Measurements from ENCODE around the gene LARP1B.
"Not testable (repeated sequence)": the region's sequence is repeated elsewhere in the genome, so short reads cannot be mapped to it uniquely, and the experiment has no call there.

DNA sequence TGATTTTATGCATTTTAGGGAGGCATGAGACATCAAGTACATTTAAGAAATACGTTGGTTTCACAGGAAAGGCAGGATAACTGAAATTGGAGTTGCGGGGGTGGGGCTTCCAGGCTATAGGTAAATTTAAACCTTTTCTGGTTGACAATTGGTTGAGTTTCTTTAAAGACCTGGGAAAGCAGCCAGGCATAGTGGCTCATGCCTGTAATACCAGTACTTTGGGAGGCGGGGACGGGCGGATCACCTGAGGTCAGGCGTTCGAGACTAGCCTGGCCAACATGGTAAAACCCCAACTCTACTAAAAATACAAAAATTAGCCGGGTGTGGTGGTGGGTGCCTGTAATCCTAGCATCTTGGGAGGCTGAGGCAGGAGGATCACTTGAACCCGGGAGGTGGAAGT, 6.2 kb upstream of the LARP1B start:
- TF ChIP-seq ARNTL (CRISPR knock-in tag; IDR thresholded peaks at IDR 0.05; ENCODE audit: borderline replicate concordance, low read depth); ZFP3 (CRISPR knock-in tag; IDR thresholded peaks at IDR 0.05); ESRRG (CRISPR knock-in tag; IDR thresholded peaks at IDR 0.05): not testable (repeated sequence)
- TF ChIP-seq, protein P1, sequence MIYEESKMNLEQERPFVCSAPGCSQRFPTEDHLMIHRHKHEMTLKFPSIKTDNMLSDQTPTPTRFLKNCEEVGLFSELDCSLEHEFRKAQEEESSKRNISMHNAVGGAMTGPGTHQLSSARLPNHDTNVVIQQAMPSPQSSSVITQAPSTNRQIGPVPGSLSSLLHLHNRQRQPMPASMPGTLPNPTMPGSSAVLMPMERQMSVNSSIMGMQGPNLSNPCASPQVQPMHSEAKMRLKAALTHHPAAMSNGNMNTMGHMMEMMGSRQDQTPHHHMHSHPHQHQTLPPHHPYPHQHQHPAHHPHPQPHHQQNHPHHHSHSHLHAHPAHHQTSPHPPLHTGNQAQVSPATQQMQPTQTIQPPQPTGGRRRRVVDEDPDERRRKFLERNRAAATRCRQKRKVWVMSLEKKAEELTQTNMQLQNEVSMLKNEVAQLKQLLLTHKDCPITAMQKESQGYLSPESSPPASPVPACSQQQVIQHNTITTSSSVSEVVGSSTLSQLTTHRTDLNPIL (CRISPR knock-in tag; IDR thresholded peaks at IDR 0.05; ENCODE audit: low read depth), result not testable (repeated sequence)
- TF ChIP-seq, protein P2, sequence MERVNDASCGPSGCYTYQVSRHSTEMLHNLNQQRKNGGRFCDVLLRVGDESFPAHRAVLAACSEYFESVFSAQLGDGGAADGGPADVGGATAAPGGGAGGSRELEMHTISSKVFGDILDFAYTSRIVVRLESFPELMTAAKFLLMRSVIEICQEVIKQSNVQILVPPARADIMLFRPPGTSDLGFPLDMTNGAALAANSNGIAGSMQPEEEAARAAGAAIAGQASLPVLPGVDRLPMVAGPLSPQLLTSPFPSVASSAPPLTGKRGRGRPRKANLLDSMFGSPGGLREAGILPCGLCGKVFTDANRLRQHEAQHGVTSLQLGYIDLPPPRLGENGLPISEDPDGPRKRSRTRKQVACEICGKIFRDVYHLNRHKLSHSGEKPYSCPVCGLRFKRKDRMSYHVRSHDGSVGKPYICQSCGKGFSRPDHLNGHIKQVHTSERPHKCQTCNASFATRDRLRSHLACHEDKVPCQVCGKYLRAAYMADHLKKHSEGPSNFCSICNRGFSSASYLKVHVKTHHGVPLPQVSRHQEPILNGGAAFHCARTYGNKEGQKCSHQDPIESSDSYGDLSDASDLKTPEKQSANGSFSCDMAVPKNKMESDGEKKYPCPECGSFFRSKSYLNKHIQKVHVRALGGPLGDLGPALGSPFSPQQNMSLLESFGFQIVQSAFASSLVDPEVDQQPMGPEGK (CRISPR knock-in tag; IDR thresholded peaks at IDR 0.05; ENCODE audit: borderline replicate concordance), result not testable (repeated sequence)

All from SK-N-SH treated with all-trans-retinoic acid at 6 μM for 48 hours (cell line).